Fibroblast of peridontal ligament (primary cell): ENCODE results near the gene LNX2.

ENCODE experiments used
- DNase-seq: peaks from one replicate; pipeline ENCODE4 v3.0.0-alpha.2; 2010; ENCODE audit errors: extremely low read depth

Gene LNX2

DNA sequence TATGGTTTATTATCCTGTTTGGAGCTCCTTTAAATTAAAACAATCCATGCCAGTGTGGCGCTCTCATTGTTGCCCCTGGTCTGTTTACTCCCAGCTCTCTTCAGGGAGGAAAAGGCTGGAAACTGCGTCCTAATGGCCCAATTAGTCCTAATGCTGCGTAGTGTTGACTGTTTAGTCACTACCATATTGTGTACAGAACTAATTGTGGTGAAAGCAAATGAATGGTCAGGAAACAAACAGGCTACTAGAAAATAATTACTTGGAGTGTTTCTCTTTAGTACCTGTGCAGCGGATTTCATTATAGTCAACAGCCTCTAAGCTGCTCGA, 115.5 kb downstream of the LNX2 start:
- DNase-seq = no peak

DNA sequence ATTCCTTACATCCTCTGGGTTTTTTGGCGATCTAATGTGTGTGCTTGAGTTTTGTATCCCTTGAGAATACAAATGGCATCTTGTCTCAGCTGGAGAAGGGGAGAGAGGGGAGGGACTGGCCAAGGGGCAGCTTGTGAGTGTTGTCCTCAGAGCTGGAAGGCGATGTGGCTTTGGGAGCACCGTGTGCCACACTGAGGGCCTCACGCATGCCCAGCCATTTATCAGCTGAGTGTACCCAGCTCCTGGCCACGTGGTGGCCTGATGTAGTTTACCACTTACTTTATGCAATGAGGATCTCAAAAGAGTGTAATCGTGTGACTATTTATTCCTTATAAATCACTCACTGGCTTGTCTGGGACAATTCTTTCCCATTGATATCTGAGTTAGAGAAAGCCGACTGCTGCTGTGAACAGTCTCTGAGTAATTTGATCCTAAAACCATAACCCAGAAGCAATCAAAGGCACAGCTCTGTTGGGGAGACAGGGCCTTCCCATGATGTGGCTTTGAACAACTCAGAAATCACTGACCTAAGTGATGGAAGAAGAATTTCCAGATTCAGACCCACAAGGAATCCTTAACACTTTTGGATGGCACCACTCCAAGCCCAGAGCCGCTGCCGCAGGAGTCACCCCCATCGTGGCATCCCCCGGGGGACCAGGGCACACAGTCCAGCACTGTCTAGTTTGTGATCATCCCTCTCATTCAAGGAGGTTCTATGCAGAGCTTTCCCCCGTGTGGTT, 116.0 kb downstream of the LNX2 start:
- DNase-seq = no peak

DNA sequence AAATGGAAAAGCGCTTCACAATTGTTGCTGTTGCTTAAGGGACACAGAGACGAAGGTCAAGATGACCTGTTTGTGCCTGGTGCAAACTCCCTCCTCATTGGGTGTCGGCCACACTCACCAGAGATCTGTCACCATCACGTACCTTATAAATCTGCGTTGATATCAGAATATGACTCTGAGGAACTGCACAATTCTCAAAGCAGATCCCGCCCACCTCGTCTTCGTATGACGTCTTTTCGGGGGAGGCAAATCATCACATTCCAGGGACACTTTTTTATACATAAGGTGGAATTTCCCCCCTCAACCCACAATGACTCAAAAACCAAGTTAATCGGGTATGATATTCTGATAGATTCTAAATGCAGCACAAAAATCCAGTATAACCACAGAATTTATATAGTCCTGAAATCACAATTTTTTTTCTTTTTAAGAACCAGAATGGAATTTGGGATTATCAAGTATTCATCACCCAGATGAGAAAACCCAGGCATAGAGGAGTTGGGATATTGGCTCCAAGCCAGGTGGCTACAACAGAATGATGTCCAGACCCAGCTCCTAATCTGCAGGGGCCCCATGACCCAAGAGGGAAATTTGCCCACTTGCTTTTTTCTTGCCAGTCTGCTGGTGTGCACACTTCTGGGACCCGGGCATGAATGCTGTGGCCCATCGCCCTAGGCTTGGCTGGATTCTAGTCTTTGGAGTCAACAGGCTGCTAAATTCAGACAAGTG, 119.4 kb downstream of the LNX2 start:
- no peak for DNase-seq

DNA sequence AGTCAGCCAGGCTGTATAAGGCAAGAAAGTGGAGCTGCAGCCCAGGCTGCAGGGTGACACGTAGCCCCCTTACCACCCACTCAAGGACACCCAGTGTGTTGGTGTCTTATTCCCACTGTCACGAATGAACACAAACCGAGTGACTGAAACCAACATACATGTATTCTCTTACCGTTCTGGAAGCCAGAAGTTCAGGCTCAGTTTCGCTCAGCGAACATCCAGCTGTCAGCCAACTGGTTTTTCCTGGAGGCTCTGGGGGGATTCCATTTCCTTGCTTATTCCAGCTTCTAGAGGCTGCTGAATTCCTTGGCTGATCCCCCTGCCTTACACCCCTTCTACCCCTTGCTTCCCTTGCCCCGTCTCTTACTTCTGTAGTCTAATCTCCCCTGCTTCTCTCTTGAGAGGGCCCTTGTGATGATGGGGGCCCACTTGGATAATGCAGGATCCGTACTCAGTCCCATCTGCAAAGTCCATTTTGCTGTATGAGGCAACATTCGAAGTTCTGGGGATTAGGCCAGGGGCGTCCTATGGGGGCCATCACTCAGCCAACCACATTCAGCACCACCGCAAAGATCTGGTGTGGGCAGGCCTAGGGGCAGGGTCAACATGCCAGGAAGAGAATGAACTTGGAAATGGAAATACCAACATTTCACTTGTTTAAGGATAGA, 122.6 kb downstream of the LNX2 start:
- no peak for DNase-seq

DNA sequence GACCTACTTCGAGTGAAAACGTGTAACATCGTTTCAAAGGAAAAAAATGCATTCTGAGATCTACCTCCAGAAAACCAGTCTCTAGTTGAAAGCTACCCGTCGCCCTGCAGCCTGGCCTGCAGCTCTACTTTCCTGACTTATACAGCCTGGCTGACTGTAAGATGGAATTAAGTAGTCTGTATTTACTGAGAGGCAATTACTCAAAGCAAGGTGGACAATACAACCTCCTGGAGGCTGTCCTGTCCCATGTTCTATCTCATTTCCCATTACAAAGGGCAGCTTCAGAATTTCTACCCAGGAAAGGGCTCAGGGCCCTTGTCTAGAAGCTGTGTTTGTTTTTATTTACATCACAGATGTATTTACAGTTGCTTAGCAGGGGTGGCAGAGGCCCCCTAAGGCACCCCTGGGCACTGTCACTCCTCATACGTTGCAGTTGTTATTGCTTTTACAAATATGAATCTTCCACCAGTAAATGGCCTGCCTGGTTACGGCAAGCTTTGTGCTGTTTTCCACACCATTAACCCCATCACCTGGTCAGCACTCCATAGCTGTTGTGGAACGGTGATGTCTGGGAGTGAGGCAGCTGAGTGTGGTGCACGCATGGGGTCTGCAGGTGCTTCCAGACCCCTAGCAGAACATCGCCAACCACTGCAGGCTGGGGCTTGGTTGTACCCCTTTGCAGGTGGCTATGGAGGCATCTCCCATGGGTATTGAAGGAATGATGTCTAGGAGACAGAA, 123.6 kb downstream of the LNX2 start:
- DNase-seq = no peak

DNA sequence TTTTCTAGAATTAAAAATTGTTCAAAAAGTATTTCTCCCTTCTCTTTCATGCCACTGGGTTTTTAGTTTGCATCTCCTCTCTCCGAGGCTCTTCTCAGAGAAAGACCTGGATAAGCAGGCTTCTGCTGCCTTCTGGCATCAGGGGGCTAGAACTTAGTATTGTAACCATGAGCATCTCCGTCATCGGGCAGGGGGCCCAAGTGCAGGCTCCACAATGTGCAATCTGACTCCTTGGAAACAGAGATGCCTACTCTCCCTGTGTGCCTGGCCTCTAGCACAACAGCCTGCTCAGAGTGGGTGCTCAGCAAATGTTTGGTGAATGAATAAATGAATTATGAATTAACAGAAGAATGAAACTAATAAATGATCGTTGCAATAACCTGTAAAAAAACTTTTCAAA, 124.3 kb downstream of the LNX2 start:
- no peak for DNase-seq
